GM23338 (cell line): ENCODE results near the gene SNTG2. TPM values are rescaled to one million over a fixed set of nuclear protein-coding genes. Genes with fewer than 3 reads are reported as not detected.

Experiments
- ATAC-seq: fragments of 200-7000 bp; cut with Tn5 transposase; 3 replicates; pipeline ENCODE4 v1.9.1; 2020
- DNase-seq: peaks from one replicate; pipeline ENCODE4 v3.0.0-alpha.2; 2015; ENCODE audit warnings: low spot score
- H2AFZ ChIP-seq: fragments of 200-600 bp; sonication (generic); 2 replicates; pipeline ENCODE4 v1.8.0; 2016; ENCODE audit warnings: antibody characterized with exemption, mild to moderate bottlenecking, moderate library complexity
- H3F3A ChIP-seq: fragments of 200-600 bp; sonication (generic); replicated peaks from 2 replicates; pipeline ENCODE4 v1.8.0; 2017; ENCODE audit warnings: antibody characterized with exemption, mixed run types, low read depth
- H3K27ac ChIP-seq: fragments of 200-600 bp; sonication (generic); 2 replicates; pipeline ENCODE4 v1.6.1; 2016; ENCODE audit warnings: low read depth
- H3K27me3 ChIP-seq: fragments of 200-600 bp; sonication (generic); 2 replicates; pipeline ENCODE4 v1.8.0; 2016; ENCODE audit warnings: mild to moderate bottlenecking, mixed run types, moderate library complexity; ENCODE audit not compliant: insufficient read depth
- H3K36me3 ChIP-seq: fragments of 200-600 bp; sonication (generic); 2 replicates; pipeline ENCODE4 v1.8.0; 2016; ENCODE audit warnings: mild to moderate bottlenecking; ENCODE audit not compliant: insufficient read depth
- H3K4me1 ChIP-seq: fragments of 200-600 bp; sonication (generic); 2 replicates; pipeline ENCODE4 v1.8.0; 2016; ENCODE audit warnings: mild to moderate bottlenecking, moderate library complexity; ENCODE audit not compliant: insufficient read depth
- H3K4me2 ChIP-seq: fragments of 200-600 bp; sonication (generic); 2 replicates; pipeline ENCODE4 v1.7.1; 2017; ENCODE audit warnings: mixed run types
- H3K4me3 ChIP-seq: fragments of 200-600 bp; sonication (generic); 2 replicates; pipeline ENCODE4 v1.6.1; 2016; ENCODE audit warnings: mixed run types
- H3K79me2 ChIP-seq: fragments of 200-600 bp; sonication (generic); replicated peaks from 2 replicates; pipeline ENCODE4 v1.8.0; 2017; ENCODE audit warnings: mild to moderate bottlenecking; ENCODE audit not compliant: insufficient read depth
- H3K9me2 ChIP-seq: fragments of 200-600 bp; sonication (generic); 2 replicates; pipeline ENCODE4 v1.8.0; 2017; ENCODE audit not compliant: insufficient read depth
- H4K20me1 ChIP-seq: fragments of 200-600 bp; sonication (generic); replicated peaks from 2 replicates; pipeline ENCODE4 v1.8.0; 2017; ENCODE audit warnings: mild to moderate bottlenecking; ENCODE audit not compliant: insufficient read depth
- H3K27ac Mint-ChIP-seq: 2 replicates; pipeline ENCODE4 v1.8.0; 2020; ENCODE audit warnings: inconsistent platforms, mild to moderate bottlenecking, moderate library complexity, mixed read lengths
- H3K27me3 Mint-ChIP-seq: 3 replicates; pipeline ENCODE4 v1.8.0; 2022; ENCODE audit warnings: low read depth, mild to moderate bottlenecking, moderate library complexity, mixed read lengths, inconsistent platforms; ENCODE audit not compliant: insufficient read depth, poor library complexity
- H3K36me3 Mint-ChIP-seq: 3 replicates; pipeline ENCODE4 v1.8.0; 2021; ENCODE audit warnings: low read depth, mild to moderate bottlenecking, inconsistent platforms, moderate library complexity, mixed read lengths
- H3K4me1 Mint-ChIP-seq: 3 replicates; pipeline ENCODE4 v1.8.0; 2020; ENCODE audit warnings: mild to moderate bottlenecking, inconsistent platforms, mixed read lengths
- H3K4me3 Mint-ChIP-seq: 3 replicates; pipeline ENCODE4 v1.8.0; 2021; ENCODE audit warnings: moderate library complexity, mild to moderate bottlenecking, inconsistent platforms, mixed read lengths
- H3K9me3 Mint-ChIP-seq: 3 replicates; pipeline ENCODE4 v1.8.0; 2020; ENCODE audit warnings: moderate library complexity, mild to moderate bottlenecking, inconsistent platforms, mixed read lengths
- CREB1 ChIP-seq: fragments of 250-450 bp; sonication (Bioruptor Pico); IDR thresholded peaks from 2 replicates; pipeline ENCODE4 v1.5.0; 2020; ENCODE audit warnings: low read depth, mild to moderate bottlenecking, moderate library complexity
- ETS1 ChIP-seq: IDR thresholded peaks from 2 replicates; pipeline ENCODE4 v1.6.1; 2016; ENCODE audit warnings: antibody characterized with exemption
- EZH2 ChIP-seq: fragments of 200-600 bp; sonication (generic); IDR thresholded peaks from one replicate; pipeline ENCODE4 v1.8.0; 2017; ENCODE audit warnings: antibody characterized with exemption, mild to moderate bottlenecking, low read depth; ENCODE audit not compliant: unreplicated experiment
- EZH2phosphoT487 ChIP-seq: fragments of 200-600 bp; sonication (generic); IDR thresholded peaks from one replicate; pipeline ENCODE4 v1.8.1; 2018; ENCODE audit warnings: antibody characterized with exemption; ENCODE audit not compliant: unreplicated experiment
- NANOG ChIP-seq: IDR thresholded peaks from 2 replicates; pipeline ENCODE4 v1.6.1; 2016; ENCODE audit warnings: antibody characterized with exemption, borderline replicate concordance
- POLR2AphosphoS5 ChIP-seq: IDR thresholded peaks from 2 replicates; pipeline ENCODE4 v1.6.1; 2016; ENCODE audit warnings: antibody characterized with exemption, low read depth
- REST ChIP-seq: IDR thresholded peaks from one replicate; pipeline ENCODE4 v1.6.1; 2018; ENCODE audit warnings: antibody characterized with exemption; ENCODE audit not compliant: unreplicated experiment
- STAT1 ChIP-seq: IDR thresholded peaks from one replicate; pipeline ENCODE4 v1.6.1; 2016; ENCODE audit warnings: antibody characterized with exemption; ENCODE audit not compliant: unreplicated experiment
- ZNF114 ChIP-seq: fragments of 250-450 bp; sonication (Bioruptor Pico); IDR thresholded peaks from 2 replicates; pipeline ENCODE4 v1.5.0; 2020; ENCODE audit warnings: mild to moderate bottlenecking, moderate library complexity
- ZNF462 ChIP-seq: fragments of 250-450 bp; sonication (Bioruptor Pico); IDR thresholded peaks from 2 replicates; pipeline ENCODE4 v1.5.0; 2020; ENCODE audit warnings: mild to moderate bottlenecking, moderate library complexity
- polyA plus RNA-seq: library from polyadenylated mRNA; unstranded; fragments of >200 nt; fragmentation: Nextera tagmentation; extraction: Ambion mirVana; gene quantifications from 2 replicates; pipeline ENCODE4 v1.2.1, GENCODE V29; 2016
- total RNA-seq: library from RNA; depleted of rRNA; stranded (reverse); fragments of >200 nt; shearing (Covaris generic); gene quantifications from 2 replicates; pipeline ENCODE4 v1.2.3, GENCODE V29; 2014

Gene SNTG2
- total and polyA plus RNA-seq, 2 experiments from 2014 or later, result 27.5 to 60.4 TPM

GRCh38 chr2:907706-908105 is 42.9 kb upstream of the SNTG2 start (continued):
- TF ChIP-seq REST (no peak), NANOG (no peak), POLR2AphosphoS5 (no peak), EZH2 (no peak)

- H3K36me3 Mint-ChIP-seq, result peaks cover under 1% of the 10 kb centered on the region; the same call in 2 of the 3 replicates
- H3K4me3 Mint-ChIP-seq, result no peak overlapping the region
- H3K9me3 Mint-ChIP-seq, result peaks cover under 1% of the 10 kb centered on the region; the same call in 1 of the 3 replicates
- Histone ChIP-seq H3K79me2 (no peaks in the 10 kb centered on the region), H3K9me2 (no peaks in the 10 kb centered on the region), H3K27ac (no peak overlapping the region), H3K36me3 (no peaks in the 10 kb centered on the region), H3K4me1 (peaks cover 18% of the 10 kb centered on the region), H3F3A (no peaks in the 10 kb centered on the region), H3K4me3 (no peak overlapping the region), H2AFZ (no peak overlapping the region), H3K27me3 (0 out of 2 replicates have a peak, but pooled peaks cover 5% of the 10 kb centered on the region), H3K4me2 (no peak overlapping the region), H4K20me1 (no peaks in the 10 kb centered on the region)
- no peak for DNase-seq
- H3K27ac Mint-ChIP-seq, result no peak overlapping the region
- H3K27me3 Mint-ChIP-seq, result peaks cover 7% of the 10 kb centered on the region
- peaks cover 24% of the 10 kb centered on the region for H3K4me1 Mint-ChIP-seq
- no peak for ATAC-seq
- TF ChIP-seq ZNF114 (CRISPR knock-in tag) (no peak), EZH2 (no peak), REST (no peak), ETS1 (no peak), STAT1 (no peak), ZNF462 (CRISPR knock-in tag) (no peak), NANOG (no peak), EZH2phosphoT487 (no peak), CREB1 (CRISPR knock-in tag) (no peak), POLR2AphosphoS5 (no peak)
Measured at GRCh38 chr2:908568-908967, 42.1 kb upstream of the SNTG2 start.
